T-helper 1 cell treated with Interleukin-12 subunit alpha and Interleukin-12 subunit beta and Interleukin-4 antibody, amounts not matched to agents 30 ng/mL and 1 ng/mL, for 36 hours (primary cell): ENCODE results near the gene IGSF5. TPM values are rescaled to one million over a fixed set of nuclear protein-coding genes. Genes with fewer than 3 reads are reported as not detected.

Source experiments
- intact Hi-C: fragments of 100-400 bp; cut with micrococcal nuclease; formaldehyde crosslinking; loops from one replicate; pipeline ENCODE4 v1.15.1; 2024
- total RNA-seq: library from RNA; stranded (reverse); gene quantifications from 2 replicates; pipeline ENCODE4 v1.2.3, GENCODE V29; 2022

The IGSF5 gene
- total RNA-seq, 1 donor from 2014 or later: not detected

- intact Hi-C loops: no loop called here
Observed at GRCh38 chr21:39822042-39822441, 77.1 kb downstream of the IGSF5 start.

DNA sequence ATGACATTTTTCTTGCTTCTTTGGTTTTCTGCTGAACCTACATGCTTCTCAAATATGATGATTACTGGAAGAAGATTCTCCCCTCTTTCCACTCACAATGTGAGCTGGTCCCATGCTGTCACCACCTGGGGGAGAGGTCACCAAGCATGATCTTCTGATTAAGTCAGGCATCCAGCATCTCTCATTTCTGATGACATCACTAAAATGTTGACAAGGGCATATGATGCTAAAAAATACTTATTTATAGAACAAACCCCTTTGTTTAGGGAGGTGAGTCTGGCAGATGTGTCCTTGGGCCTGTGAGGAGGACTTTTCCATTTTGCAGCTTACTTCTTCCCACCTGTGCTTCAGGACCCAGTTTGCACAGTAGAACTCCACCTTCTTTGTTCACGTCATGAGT, 80.3 kb downstream of the IGSF5 start:
- intact Hi-C loops: no loop called here

DNA sequence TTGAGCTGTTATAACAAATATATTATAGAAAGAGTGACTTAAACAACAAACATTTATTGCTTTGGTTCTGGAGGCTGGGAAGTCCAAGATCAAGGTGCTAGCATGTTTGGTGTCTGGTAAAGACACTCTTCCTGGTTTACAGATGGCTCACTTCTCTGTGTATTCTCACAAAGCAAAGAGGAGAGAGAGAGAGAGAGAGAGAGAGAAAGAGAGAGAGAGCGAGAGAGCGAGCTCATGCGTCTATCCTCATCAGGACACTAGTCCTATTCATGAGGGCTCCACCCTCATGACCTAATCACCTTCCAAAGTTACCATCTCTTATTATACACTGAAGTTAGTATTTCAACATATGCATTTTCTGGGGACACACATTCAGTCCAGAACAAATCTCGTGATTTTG, 89.6 kb downstream of the IGSF5 start:
- intact Hi-C loops: no loop called here

- intact Hi-C loops: no loop called here
Observed at GRCh38 chr21:39837861-39838359, 92.9 kb downstream of the IGSF5 start.

GRCh38 chr21:39840373-39841097, 95.6 kb downstream of the IGSF5 start:
- intact Hi-C loops: no loop called here

DNA sequence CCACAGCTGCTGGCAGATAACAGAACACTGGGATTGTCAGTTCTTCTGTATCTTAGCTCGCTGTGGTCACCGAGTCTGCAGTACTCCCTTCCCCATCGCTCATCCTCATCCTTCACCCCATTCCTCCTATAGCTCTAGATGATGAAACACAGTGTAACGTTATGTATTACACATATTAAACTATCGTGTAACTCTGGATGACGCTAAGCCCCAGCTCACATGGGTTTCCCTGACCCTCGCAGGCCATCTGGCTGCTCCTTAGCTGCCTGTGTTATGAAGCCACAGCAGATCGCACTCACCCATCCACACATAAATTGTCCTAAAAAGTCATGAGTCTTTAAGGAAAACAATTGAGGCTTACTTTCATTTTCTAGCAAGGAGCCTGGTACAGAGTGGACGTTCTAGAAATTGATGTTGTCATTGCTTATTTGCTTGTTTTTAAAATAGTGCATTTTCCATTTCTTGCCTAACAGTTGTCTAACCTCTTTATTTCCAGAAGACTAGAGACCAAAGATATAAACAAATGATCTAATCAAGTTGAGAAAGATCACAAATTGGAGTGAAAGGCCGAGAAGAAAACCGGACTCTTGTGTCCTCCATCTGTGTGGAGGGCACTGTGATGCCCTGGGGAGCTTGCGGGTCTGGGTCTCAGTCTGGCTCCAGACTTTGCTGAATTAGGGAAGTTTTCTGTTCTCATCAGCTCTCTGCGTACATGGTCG, 97.9 kb downstream of the IGSF5 start:
- intact Hi-C loops: no loop called here

DNA sequence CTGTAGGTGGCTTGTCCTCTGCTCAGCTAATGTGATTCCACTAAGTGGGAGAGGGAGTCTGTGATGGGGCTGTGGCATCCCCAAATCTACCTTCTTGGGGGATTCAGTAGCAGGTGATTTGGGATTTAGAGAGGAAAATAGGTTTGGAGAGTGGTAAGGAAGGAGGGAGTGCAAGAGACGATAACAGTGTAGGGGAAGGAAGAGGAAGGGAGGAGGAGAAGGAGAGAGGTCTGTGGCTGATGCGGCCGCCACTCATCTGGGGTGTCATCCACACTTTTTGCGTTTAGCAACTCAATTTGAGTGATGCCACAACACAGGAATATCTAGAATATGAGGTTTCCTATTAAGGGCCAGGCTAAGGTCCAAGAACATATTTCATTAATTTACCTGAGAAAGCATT, 98.5 kb downstream of the IGSF5 start:
- intact Hi-C loops: no loop called here

- intact Hi-C loops: no loop called here
Observed at GRCh38 chr21:39843916-39844315, 98.9 kb downstream of the IGSF5 start.

DNA sequence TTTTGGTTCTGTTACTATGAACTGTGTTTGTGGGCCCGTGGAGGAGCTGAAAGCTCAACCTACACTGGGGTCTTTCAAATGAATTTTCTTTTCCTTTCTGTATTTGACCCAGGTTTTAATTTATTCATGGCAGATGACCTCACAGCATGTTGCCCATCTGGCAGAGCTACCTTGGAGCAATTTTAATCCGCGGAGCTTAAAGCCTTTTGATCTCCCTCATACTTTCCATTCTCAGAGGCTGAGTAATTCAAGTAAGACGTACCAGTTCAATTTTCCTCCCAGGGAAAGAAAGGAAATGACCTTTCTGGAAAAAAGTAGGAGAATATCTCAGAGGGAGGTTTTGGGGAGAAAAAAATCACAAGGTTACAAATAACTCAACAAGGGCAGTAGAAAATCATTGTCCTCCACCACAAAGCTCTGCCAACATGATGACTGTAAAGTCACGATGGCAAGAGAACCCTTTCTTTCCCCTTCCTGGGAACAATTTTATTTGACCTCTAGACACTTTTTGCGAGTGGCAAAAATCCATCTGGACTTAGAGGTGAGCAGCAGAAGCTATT, 100.7 kb downstream of the IGSF5 start:
- intact Hi-C loops: no loop called here

DNA sequence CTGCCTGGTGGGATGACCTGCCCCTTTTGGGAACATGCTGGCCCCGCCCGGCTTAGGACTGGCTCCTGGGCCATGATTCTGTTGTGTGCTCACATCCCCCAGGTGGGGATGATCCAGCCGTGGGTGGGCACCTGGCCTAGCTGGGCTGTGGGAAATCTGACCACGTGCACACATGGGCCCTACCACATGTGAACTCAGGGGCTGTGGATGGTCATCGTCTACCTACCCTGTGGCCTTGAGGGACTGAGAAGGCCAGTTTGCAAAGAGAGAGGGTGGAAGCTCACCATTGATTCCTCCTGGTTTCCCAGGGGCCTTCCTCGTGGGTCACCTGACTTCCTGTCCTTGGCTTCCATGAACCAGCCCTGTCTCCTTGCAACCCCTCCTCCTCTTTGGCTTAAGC, 102.9 kb downstream of the IGSF5 start:
- intact Hi-C loops: no loop called here

DNA sequence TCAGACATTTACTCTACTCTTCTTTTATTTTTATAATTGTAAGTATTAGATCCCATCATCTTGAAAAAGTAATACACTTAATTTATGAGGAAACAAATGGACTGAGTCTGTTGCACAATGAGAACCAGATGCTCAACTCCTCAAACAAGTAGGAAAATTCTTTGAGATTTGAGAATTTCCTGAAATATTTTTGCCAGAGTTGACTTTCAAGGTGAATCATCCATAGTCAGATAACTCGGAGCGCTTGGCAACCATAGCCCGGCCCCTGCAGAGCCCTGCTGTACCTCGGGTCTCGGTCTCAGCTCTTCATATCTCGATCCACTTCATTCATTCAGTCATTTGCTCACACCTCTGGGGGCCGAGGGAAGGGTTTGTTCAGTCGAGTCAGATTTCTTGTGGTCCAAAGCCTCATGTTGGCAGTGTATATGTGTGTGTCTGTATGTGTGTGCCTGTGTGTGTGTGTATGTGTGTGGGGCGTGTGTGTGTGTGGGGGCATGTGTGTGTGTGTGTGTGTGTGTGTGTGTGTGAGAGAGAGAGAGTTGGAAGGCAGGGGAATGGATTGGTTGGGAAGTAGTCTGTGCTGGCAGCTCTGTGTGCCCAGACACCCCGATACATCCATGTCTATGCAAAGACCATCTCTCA, 104.2 kb downstream of the IGSF5 start:
- intact Hi-C loops: no loop called here

DNA sequence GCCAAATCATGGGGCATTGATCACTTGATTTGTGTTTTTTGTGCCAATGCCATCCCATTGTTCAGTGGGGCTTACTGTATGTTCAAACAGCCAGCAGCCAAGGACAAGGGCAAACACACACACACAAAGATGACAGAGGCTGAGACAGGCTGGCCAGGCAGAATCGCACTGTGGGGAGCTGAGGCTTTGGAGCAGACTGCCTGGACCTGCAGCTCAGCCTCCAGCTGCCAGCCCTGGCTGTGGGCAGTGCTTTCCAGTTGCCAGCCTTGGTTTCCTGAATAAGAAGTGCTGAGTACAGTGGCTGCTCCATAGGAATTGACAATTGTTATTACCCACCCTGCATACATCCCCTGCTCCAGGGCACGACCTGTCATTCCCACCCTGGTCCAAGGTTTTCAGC, 105.3 kb downstream of the IGSF5 start:
- intact Hi-C loops: no loop called here

- intact Hi-C loops: no loop called here
Observed at GRCh38 chr21:39851002-39851618, 106.1 kb downstream of the IGSF5 start.

Other genes with a start within 250 kb of the IGSF5 start
- not detected in 2 replicates for gene B3GALT5, start 132.2 kb upstream of the IGSF5 start, total RNA-seq
- not detected in 2 replicates for gene PCP4, start 122.3 kb downstream of the IGSF5 start, total RNA-seq